Left cardiac atrium (tissue), 4 donors: ENCODE measurements around the gene DPYSL4. TPM values are rescaled to one million over a fixed set of nuclear protein-coding genes. Genes with fewer than 3 reads are reported as not detected.
"Not testable (repeated sequence)": the region's sequence is repeated elsewhere in the genome, so short reads cannot be mapped to it uniquely, and the experiment has no call there.

Source experiments
- ATAC-seq, 2 donors: fragments of 200-7000 bp; cut with Tn5 transposase; one replicate each; pipeline ENCODE4 v1.9.1; 2020; ENCODE audit warnings: mild to moderate bottlenecking in 2 of 2, moderate library complexity in 2 of 2
- DNase-seq: peaks from one replicate; pipeline ENCODE4 v3.0.0-alpha.2; 2020
- intact Hi-C, 2 donors: fragments of 100-400 bp; cut with DNase I; formaldehyde crosslinking; loops; one replicate each; pipeline versions ENCODE4 v1.14.1 to v1.15.1; 2022 to 2023
- total RNA-seq, 2 donors: library from RNA; stranded (reverse); fragmentation: NEBNext Ultra II Directional; extraction: Animal tissue kit (Norgen Biotek cat#: 25700); gene quantifications; one replicate each; pipeline ENCODE4 v1.2.1, GENCODE V29; 2021
- donor health status: DM: no; HTN: yes; CAD: no.
- donor health status: DM: no; HTN: yes; CAD: no; lungs with severe emphysema.
- donor health status: DM: yes; HTN: yes; CAD: no.
- donor health status: Dilated cardiomyopathy.

The DPYSL4 gene
- total RNA-seq, 2 donors from 2014 or later, result 1.4 to 9.9 TPM

DNA sequence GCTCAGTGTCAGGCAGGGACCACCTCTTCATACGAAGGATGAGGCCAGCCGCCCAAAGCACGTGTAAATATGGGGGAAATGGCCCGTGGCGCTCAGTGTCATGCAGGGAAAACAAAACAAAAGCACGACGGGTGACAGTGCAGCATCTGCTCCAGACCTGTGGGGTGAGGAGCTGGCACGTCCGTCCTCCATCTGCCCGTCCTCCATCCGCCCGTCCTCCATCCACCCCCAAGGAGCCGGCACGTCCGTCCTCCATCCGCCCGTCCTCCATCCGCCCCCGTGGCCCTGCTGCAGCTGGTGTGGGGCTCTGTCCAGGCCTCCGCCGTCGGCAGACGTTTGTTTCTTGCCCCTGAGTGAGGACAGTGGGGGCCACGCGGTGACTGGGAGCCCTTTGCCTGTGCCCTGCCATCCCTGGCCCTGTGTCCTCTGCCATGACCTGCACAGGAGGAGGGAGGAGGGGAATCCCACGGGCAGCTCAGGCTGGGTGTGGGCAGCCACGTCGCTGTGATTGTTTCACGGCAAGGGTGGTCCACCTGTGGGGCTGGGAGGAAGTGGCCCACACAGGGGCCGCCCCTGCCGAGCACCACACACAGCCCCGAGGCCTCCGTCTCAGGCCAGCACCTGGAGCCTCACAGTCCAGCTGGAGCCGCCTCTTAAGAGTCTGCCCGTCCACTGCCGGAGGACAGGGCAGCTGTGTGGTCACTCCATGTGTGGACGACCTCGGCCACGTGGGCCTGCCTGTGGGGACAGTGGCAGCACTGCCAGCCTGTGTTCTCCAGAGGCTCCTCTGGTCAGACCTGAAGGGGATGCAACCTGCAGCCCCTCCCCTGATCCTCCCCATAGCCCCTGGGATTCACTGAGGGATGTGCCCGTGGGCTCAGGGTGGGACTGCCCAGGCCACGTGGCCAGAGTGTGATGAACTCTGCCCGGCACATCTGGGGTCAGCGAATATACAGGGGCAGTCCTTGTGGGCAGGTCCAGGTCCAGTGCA, 38.2 kb upstream of the DPYSL4 start:
- intact Hi-C loops, result loop anchor here in 1 of 2 donors (10.0 kb wide), 1 partner anchor 264 kb away; no protein-coding TSS in a partner anchor
- DNase-seq (peak; percentile 18), ATAC-seq (no peak)

DNA sequence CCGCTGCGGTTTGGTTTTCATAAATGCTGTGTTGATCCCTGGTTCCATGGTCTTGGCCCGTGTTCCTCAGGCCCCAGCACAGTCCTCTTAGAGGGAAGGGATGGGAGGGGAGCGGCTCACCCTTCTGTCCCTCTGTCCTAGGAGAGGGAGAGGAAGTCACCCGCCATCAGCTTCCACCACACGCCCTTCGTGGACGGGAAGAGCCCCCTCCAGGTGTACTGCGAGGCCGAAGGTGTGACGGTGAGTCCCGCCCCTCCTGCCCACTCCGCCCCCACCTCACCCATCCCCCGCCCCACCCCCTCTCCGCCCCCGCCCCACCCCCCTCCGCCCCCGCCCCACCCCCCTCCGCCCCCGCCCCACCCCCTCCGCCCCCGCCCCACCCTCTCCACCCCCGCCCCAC, 37.5 kb upstream of the DPYSL4 start:
- DNase-seq (peak; percentile 4), ATAC-seq (no peak)
- intact Hi-C loops, result loop anchor here in 1 of 2 donors (10.0 kb wide), 1 partner anchor 264 kb away; no protein-coding TSS in a partner anchor

DNA sequence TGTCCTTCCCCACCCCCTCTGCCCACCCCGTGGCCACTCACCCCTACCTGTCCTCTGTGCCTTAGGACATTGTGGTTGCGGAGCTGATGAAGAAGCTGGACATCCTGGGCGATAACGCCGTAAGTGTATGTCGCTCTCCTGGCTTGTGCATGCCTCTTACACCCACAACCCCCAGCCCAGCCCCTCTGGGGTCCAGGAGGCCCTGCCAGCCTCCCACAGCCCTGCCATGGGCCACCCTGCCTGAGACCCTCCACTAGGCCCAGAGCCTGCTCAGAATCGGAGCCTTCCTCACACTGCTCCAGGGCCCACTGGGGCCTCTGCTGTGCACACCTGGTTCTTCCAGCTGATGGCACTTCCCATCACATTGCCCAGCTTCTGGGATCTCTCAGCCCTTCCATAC, 36.8 kb upstream of the DPYSL4 start:
- DNase-seq, result peak; percentile 3
- intact Hi-C loops, result loop anchor here in 1 of 2 donors (10.0 kb wide), 1 partner anchor 265 kb away; no protein-coding TSS in a partner anchor
- no peak for ATAC-seq

DNA sequence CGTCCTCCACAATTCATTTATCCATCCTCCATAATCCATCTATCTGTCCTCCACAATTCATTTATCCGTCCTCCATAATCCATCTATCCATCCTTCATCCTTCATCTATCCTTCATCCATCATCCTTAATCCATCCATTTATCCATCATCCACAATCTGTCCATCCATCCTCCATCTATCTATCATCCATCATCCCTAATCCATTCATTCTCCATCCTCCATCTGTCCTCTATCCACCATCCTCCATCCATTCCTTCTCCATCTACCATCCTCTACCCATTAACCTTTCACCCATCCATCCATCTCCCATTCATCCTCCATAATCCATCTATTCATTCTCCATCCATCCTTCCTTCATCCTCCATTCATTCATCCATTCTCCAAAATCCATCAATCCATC, 36.0 kb upstream of the DPYSL4 start:
- DNase-seq, result no peak
- intact Hi-C loops, result no loop called here
- no peak for ATAC-seq

DNA sequence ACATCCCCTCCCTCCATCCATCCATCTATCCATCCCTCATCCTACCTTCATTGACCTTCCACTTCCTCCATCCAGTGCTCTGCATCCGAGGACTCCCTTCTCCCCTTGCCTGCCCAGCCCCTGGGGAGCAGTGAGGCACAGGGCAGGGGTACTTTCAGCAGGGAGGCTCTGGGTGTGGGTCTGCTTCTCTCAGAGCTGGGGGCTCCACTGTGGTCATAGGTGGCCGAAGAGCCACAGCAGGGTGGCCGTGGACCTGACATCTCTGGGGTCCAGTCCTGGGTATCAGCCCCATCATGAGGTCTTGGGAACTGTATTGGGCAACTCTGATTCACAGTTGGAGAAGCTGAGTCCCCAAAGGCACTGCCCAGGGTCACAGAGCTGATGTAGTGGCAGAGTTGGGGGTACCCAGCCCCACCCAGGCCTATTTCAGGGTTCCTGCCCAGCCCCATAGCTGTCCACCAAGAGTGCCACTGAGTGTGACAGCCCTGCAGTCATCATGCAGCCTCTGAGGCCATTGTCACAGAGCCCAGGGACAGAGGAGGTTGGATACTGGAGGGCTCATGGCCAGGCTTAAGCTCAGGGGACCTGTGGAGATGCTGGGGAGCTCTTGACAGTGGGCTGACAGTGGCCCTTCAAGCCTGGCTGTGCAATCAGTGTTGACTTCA, 35.3 kb upstream of the DPYSL4 start:
- ATAC-seq, result no peak
- intact Hi-C loops, result no loop called here

DNA sequence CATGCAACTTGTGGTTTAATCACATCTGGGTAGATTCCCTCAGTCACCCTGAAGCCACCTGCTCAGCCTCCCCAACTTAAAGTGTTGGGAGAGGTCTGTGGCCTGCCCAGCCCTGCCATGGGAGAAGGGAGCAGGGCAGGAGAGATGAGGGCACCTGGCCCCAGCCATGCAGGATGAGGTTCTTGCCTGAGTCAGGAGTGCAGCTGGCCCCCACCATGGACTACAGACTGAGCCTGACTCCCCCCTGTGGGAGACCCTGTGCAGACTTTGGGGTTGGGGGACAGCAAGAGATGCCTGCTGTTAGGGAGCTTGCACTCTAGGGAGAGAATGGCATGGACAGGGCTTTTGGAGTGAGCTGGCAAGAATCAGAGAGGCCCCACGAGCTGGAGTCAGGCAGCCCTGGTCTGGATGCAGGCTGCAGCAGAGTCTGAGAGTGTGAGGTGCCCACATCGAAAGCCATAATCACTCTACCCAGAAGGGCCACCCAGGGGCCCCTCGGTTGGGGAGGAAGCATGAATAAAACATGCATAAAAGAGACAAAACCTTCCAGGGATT, 34.7 kb upstream of the DPYSL4 start:
- intact Hi-C loops, result no loop called here
- DNase-seq, result peak; percentile 17
- ATAC-seq, result no peak

More for the DNA sequence above, 35.3 kb upstream of the DPYSL4 start:
- DNase-seq, result no peak

DNA sequence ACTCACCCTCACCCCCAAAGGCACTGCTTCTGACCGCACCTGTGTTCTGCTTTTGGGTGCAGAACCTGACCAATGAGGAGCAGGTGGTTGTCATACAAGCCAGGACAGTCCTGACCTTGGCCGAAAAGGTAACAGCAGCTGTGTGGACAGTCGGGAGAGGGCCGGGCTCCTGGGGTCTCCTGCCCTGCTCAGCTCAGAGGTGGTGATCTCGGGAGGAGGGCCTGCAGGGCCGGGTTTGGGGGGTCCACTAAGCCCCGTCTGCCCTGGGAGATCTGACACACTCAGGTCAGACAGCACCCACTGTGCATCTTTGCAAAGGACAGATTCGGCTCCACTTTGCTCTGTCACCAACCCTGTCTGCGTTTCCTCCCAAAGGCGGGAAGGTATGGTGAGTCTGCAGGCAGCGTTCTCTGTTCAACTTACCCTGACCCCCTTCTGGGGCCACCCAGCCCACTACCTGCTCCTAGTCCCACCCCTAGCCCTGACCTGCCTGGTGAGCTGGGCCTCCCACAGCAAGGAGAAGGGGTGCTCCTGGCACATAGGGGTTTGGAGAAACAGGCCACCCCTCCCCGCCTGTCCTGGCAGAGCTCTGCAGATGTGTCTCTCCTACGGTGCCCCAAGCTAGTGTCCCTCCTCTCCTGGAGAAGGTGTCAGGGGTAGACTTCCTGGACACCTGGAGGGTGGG, 33.7 kb upstream of the DPYSL4 start:
- ATAC-seq (no peak), DNase-seq (peak; percentile 5)
- intact Hi-C loops, result no loop called here

DNA sequence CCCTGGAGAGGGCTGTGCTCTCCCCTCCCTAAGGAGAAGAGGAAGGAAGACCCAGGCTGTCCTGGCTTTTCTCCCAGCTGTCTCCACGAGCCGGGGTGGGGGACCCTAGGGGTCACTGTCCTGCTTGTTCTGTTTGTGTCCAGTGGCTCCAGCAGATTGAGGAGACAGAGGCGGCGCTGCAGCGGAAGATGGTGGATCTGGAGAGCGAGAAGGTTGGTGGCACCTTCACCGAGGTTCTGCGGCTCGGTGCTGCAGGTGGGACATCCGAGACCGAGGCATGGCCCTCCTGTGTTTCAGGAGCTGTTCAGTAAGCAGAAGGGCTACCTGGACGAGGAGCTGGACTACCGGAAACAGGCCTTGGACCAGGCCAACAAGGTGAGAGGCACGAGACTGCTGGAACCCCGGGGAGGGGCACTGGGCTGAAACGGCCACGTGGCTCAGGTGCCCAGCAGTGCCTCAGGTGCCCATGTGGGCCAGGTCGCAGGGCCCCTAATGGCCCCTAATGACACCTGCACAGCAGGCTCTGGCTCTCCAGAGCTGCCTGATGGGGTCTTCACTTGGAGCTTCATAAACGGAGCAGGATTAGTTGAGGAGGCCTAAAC, 33.0 kb upstream of the DPYSL4 start:
- DNase-seq, result no peak
- no peak for ATAC-seq
- intact Hi-C loops, result no loop called here

DNA sequence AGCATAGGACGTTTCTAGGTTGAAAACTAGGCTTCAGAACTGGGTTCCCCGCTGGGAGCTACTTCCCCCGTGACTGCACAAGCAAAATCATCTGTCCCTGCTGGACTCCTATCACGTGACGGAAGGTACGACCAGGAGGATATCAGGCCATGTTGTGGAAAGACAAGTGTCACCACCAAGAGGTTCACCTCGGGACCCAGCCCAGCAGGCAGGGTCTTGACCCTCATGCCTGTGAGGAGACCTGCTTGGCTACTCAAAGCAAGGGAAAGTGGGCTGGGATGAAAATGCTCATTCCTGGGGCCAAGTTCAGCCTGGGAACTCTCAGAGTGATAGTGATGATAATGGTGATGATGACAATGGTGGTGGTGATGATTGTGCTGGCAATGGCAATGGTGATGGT, 32.3 kb upstream of the DPYSL4 start:
- no peak for ATAC-seq
- no peak for DNase-seq
- intact Hi-C loops, result no loop called here

DNA sequence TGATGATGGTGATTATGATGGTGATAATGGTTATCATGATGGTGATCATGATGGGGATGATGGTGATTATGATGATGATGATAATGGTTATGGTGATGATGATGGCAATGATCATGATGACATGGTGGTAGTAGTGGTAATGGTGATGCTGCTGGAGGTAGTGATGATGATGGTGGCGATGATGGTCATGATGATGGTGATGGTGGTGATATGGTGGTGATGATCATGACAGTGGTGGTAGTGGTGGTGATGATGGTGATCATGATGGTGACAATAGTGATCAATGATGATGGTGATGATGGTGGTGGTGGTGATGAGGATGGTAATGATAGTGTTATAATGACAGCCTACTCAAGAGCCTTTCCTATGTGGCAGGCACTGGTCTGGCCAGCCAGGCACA, 31.8 kb upstream of the DPYSL4 start:
- intact Hi-C loops, result no loop called here
- DNase-seq (no peak), ATAC-seq (no peak)

DNA sequence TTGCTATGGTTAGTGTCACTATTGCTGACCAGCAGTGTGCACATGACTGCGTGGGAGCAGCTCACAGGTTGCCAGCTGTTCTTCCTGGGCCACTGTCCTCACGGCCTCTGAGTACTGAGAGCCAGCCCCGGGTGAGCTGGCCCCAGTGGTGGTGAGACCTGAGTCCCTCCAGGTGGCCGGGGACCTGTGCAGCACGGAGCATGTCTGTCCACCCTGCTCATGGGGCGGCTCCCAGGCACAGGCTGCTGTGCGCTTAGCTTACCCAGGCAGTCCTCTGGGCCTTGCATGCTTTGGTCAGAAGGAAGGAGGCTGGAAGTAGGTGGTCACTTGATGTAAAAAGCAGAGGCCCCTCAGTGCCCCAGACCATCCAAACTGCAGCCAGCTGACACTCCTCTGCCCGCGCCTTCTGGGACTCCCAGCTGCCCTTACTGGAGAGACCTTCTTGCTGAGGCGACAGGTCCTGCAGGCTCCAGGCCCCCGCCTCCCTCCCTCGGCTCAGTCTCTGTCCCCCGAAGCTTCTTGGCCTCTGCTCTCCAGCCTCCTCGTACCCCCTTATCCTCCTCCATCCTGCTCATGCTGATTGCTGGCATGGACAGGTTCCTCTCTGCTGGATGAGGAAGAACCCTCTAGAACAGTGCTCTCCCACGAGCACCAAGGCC, 30.9 kb upstream of the DPYSL4 start:
- no peak for ATAC-seq
- DNase-seq, result no peak
- intact Hi-C loops, result no loop called here

DNA sequence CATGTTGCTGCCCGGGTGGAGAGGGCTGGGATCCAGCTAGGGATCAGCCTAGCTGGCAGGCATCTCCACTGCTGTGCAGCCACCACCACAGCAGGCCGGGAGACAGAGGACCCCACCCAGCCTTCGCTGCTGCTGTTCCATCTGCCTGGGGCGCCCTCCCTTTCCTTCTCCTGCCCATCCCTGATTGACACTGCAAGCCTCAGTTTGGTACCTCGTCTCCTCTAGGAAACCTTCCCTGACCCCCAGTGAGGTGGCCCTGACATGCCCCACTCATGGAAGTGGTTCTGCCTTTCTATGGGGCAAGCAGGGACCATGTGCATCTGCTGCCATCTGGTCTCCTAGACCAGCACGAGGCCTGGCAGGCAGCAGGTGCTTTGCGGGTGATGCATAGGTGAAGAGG, 30.4 kb upstream of the DPYSL4 start:
- no peak for DNase-seq
- ATAC-seq, result no peak
- intact Hi-C loops, result no loop called here

DNA sequence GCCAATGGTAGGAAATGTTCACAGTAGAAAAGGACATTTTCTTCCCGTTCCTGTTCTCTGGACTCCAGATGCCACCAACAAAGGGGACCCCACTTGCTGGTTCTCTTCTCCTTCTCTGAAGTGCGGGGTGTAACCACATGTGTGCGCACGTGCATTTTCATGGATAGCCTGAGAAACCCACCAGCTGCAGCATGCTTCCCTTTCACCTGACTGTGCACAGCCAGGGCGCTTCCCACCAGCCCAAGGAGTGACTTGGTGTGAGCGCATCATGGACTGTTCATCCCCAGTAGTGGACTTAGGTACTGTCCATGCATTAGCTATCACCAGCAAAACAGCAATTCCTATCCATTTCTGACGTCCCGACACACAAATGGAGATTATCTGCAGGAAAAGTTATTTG, 29.6 kb upstream of the DPYSL4 start:
- intact Hi-C loops, result no loop called here
- no peak for DNase-seq
- no peak for ATAC-seq

DNA sequence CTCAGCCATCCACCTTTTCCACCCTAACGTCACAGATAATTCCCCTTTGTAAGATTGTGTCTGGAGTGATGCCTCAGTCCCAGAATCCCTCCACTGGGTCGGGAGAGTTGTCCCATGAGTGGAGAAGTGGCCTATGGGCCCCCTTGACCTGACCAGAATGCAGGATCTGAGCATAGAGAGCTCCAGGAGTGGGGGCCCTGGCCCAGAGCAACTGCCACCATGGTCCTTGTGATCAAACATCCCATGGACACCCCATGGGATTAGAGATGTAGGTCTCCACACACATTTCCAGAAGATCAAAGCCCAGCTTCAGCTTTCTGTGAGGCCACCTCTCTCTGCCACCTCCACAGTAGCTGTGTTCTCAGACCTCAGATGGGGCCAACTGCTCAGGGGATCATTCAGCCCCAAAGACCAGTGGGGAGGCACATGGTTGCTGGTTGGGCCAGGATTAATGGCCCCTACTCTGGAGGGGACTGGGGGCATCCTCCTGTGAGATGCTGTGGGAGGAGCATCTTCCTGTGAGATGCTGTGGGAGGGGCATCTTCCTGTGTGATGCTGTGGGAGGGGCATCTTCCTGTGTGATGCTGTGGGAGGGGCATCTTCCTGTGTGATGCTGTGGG, 28.5 kb upstream of the DPYSL4 start:
- ATAC-seq (no peak), DNase-seq (no peak)
- intact Hi-C loops, result no loop called here

DNA sequence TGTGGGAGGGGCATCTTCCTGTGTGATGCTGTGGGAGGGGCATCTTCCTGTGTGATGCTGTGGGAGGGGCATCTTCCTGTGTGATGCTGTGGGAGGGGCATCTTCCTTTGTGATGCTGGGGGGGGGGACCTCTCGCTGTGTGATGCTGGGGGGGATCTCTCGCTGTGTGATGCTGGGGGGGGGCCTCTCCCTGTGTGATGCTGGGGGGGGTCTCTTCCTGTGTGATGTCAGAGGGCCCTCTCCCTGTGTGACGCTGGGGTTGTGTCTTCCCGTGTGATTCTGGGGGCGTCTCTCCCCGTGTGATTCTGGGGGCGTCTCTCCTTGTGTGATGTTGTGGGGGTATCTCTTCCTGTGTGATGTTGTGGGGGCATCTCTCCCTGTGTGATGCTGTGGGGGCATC, 27.9 kb upstream of the DPYSL4 start:
- no peak for DNase-seq
- intact Hi-C loops, result no loop called here
- ATAC-seq, result no peak

DNA sequence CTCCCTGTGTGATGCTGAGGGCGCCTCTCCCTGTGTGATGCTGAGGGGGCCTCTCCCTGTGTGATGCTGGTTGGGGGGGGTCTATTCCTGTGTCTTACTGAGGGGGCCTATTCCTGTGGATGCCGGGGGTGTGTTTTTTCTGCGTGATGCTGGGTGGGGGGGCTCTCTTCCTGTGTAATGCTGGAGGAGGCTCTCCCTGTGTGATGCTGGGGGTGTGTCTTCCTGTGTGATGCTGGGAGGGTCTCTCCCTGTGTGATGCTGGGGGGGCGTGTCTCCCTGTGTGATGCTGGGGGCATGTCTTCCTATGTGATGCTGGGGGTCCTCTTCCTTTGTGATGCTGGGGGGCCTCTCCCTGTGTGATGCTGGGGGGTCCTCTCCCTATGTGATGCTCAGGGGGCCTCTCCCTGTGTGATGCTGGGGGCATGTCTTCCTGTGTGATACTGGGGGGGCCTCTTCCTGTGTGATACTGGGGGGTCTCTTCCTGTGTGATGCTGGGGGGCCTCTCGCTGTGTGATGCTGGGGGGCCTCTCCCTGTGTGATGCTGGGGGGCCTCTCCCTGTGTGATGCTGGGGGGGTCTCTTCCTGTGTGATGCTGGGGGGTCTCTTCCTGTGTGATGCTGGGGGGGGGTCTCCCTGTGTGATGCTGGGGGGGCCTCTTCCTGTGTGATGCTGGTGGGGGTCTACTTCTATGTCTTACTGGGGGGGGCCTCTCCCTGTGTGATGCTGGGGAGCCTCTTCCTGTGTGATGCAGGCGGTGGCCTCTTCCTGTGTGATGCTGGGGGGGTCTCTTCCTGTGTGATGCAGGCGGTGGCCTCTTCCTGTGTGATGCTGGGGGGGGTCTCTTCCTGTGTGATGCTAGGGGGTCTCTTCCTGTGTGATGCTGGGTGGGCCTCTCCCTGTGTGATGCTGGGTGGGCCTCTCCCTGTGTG, 27.2 kb upstream of the DPYSL4 start:
- DNase-seq, intact Hi-C loops, ATAC-seq: not testable (repeated sequence)

DNA sequence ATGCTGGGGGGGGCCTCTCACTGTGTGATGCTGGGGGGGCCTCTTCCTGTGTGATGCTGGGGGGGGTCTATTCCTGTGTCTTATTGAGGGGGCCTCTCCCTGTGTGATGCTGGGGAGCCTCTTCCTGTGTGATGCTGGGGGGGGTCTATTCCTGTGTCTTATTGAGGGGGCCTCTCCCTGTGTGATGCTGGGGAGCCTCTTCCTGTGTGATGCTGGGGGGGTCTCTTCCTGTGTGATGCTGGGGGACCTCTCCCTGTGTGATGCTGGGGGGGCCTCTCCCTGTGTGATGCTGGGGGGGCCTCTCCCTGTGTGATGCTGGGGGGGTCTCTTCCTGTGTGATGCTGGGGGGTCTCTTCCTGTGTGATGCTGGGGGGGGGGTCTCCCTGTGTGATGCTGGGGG, 26.5 kb upstream of the DPYSL4 start:
- DNase-seq, intact Hi-C loops, ATAC-seq: not testable (repeated sequence)
